GM12874 (cell line): ENCODE results near the gene TAS2R16.

Source experiments
- TF ChIP-seq, protein P1 (sequence below): IDR thresholded peaks from 2 replicates; pipeline ENCODE4 v1.5.1; 2011; ENCODE audit warnings: low read depth, mild to moderate bottlenecking, control low read depth, low read length, moderate library complexity; ENCODE audit not compliant: insufficient read depth

TAS2R16 gene

DNA sequence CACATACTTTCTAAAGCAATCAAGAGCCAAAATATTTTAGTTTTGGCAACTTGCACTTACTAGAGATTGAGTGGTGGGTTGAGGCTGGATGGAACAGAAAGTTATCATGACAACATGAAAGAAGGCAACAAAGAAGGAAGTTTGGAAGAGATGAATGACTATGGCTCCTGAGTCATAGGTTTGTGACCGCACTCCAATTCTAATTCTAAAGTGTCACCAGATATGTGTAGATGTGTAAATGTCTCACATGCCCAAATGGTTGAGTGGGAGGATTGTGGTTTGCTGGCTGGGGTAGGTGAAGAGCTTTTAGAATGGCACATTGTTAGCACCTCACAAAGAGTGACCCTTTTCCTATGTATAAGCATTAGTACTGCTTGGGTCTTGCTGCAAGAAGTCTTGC is 20.2 kb downstream of the TAS2R16 start:
- TF ChIP-seq, protein P1, sequence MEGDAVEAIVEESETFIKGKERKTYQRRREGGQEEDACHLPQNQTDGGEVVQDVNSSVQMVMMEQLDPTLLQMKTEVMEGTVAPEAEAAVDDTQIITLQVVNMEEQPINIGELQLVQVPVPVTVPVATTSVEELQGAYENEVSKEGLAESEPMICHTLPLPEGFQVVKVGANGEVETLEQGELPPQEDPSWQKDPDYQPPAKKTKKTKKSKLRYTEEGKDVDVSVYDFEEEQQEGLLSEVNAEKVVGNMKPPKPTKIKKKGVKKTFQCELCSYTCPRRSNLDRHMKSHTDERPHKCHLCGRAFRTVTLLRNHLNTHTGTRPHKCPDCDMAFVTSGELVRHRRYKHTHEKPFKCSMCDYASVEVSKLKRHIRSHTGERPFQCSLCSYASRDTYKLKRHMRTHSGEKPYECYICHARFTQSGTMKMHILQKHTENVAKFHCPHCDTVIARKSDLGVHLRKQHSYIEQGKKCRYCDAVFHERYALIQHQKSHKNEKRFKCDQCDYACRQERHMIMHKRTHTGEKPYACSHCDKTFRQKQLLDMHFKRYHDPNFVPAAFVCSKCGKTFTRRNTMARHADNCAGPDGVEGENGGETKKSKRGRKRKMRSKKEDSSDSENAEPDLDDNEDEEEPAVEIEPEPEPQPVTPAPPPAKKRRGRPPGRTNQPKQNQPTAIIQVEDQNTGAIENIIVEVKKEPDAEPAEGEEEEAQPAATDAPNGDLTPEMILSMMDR: no peak

DNA sequence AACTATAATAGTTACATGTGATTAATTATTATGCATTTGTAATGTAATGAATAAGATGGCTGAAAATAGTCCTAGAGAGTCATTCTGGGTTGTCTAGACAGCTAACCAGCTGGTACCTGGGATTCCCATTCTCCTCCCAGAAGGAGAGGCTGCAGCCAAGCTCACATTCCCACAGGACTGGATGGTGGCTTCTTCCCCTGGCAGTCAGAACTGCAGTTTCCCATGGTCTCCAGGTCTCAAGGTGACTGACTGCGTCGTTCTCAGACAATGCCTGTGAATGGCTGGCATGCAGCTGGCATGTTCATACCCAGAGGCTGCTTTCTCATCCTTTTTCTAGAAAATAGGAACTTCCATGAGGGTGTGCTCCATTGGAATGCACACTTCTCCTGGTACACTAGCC is 21.3 kb downstream of the TAS2R16 start:
- TF ChIP-seq, protein P1: no peak

DNA sequence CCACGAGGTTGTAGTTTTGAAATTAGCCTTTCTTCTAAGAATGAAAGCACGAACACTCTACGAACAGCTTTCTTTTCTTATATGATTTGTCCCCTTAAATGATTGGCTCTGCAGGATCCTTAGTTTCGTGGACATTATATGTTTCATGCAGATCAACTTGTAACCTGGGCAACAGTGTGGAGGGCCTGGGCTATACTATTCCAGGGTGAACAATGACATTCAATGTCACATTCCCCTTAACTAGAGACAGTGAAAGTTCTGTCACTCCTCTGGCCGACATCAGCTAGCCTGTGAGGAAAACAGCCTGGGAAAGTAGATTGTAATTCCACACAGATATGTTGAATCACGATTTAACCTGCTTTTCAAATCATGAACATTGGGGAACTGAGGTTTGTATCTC is 23.4 kb downstream of the TAS2R16 start:
- TF ChIP-seq, protein P1: no peak

DNA sequence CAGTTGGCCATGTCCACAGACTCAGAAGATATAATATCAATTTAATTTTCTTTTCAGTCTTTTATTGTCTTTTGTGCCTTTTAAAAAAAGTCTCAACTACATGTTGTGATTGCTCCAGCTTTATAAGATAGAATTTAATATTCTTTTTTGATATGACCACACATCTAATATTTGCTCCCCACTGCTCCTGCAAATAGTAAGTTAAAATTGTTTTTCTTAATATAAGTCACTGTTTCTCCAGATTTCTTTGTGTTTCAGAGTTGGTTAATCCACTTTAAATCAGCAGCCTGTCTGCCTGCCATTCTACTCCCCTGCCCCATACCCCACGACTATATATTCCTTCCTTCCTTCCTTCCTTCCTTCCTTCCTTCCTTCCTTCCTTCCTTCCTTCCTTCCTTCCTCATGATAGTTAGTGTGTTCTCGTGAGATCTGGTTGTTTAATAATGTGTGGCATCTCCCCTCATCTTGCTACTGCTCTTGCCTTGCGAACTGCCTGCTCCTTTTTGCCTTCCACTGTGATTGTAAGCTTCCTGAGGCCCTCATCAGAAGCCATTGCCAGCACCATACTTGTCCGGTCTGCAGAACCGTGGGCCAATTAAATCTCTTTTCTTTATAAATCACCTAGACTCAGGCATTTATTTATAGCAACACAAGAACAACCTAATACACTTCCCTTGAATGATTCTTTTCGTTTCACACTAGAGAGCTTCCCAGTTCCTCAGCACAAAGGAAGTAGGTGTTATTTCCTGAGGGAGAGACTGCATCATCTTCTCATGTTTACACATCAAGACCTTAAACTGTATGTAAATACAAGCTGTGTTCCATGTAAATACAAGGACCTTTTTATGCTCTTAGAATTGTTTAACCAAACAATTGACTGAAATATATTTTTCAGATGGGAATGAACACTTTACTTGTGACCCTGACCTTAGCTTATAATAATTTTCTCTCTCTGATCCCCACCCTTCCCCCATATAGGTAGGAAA is 24.5 kb downstream of the TAS2R16 start:
- TF ChIP-seq, protein P1: no peak

DNA sequence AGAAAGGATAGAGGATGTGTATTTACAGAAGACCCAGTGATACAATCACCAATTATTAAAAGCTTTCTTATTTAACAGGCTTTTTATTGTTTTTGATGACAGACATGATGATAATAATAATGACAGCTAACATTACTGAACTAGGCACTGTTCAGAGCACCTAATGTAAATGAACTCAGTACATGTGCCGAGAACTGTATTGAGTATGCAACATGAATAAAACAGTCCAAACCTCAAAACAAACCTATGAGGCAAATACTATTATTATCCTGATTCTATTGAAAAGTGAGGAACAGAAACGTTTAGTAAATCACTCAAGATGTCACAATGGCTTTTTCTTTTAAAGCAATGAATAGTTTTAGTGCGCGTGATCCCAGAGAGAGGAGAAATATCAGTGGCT is 27.1 kb downstream of the TAS2R16 start:
- TF ChIP-seq, protein P1: no peak

DNA sequence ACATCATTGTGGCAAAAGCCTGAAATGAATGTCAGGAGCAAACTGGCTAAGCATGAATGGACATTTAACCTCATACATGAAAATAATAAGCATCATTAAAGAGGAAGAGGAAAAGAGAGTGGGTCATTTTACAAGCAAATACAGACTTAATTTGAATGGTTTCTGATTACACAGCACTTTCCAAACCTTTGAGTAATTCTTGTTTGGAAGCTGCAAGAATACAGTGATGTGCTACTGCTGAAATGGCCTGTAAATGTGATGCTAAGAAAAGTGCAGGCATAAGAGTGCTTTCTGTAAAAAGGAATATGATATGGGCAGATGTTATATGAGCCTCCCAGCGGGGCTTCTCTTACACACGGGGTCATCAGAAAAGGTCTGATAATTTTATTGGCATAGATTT is 30.2 kb downstream of the TAS2R16 start:
- TF ChIP-seq, protein P1: no peak

DNA sequence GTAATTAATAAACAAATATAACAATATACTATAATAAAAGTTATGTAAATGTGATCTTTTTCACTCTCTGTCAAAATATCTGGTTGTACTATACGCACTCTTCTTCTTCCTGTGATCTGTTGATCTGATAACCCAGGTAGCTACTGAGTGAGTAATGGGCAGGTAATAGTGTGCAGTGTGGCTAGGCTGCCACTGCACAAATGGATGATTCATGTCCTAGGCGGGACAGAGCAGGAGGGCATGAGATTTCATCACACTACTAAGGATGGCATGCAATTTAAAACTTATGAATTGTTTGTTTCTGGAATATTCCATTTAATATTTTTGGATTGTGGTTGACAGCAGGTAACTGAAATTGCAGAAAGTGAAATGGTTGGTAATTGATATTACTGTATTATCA is 44.5 kb downstream of the TAS2R16 start:
- TF ChIP-seq, protein P1: no peak
